NCI-H82 treated with DMSO at 0.1 percent for 48 hours (cell line): ENCODE results near the gene RASA3.
"Not testable (repeated sequence)": the region's sequence is repeated elsewhere in the genome, so short reads cannot be mapped to it uniquely, and the experiment has no call there.

Experiments used
- DNase-seq: peaks from one replicate; lab custom pipeline; 2025; ENCODE audit not compliant: unreplicated experiment; lab: John Stamatoyannopoulos, UW

The RASA3 gene

GRCh38 chr13:114024603-114025404 lies 107.6 kb downstream of the RASA3 start:
- no peak for DNase-seq

- DNase-seq = no peak
Observed at GRCh38 chr13:114023716-114024602, 108.5 kb downstream of the RASA3 start.

DNA sequence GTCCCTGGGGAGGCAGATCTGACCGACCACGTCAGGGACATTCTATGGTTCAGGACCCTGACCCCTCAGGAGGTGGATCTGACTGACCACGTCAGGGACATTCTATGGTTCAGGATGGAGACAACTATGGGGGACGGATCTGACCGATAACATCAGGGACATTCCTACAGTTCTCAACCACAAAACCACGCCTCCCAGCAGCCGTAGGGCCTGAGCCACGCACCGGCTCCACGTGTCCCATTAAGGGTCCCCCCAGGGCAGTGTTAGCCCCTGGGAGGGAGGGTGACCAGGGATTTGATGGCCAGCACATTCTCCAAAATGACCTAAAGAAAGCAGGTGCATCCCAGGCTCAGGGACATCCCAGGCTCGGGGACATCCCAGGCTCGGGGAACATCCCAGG lies 109.5 kb downstream of the RASA3 start:
- DNase-seq = no peak

DNA sequence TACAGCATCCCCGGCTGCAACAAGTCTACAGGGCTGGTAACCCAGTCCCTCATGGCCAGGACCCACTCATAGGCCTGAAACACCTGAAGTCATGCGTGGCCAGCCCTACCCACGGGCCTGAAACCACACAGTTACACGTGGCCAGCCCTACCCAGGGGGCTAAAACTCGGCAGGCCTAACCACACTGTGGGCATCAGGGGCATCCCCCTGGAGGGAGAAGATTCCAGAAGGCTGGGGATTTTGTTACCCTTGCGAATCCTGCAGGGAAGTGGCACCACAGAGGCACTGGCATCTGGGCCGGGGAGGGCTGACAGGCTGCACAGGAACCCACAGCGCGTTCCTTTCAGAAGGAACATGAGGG lies 110.1 kb downstream of the RASA3 start:
- DNase-seq = no peak

DNA sequence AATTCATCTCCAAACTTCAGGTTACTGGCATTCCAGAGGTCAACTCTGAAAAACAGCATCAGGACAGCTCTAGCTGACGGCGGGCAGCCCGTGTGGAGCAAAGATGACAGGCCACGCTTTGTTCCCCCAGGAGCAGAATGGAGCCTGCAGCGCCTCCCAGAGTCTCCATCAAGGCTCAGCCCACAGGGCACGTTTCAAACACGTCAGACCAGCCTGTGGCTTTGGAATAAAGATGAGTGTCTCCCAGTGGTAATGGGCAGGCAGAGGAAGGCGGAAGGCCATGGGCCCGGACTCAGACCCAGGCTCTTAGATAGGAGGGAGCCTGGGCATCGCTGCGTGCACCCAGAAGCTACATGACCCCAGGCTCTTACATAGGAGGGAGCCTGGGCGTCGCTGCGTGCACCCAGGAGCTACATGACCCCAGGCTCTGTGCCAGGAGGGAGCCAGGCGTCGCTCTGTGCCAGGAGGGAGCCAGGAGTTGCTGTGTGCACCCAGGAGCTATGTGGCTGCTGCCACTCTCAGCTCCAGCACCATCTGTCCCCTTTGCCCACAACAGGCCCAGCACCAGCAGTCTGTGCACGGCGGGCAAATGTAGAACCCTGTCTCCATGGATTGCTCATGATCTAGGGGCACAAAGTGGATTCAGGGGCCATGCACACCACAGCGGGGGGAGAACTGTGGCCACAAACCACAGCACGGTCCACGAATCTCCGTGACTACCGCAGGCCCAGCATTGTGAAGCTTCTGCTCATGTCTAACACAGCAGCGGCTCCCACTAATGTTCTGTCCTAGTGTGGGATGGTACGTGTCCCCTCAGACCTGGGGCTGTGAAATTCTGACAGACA lies 110.7 kb downstream of the RASA3 start:
- no peak for DNase-seq

- no peak for DNase-seq
Observed at GRCh38 chr13:114020750-114021463, 111.5 kb downstream of the RASA3 start.

DNA sequence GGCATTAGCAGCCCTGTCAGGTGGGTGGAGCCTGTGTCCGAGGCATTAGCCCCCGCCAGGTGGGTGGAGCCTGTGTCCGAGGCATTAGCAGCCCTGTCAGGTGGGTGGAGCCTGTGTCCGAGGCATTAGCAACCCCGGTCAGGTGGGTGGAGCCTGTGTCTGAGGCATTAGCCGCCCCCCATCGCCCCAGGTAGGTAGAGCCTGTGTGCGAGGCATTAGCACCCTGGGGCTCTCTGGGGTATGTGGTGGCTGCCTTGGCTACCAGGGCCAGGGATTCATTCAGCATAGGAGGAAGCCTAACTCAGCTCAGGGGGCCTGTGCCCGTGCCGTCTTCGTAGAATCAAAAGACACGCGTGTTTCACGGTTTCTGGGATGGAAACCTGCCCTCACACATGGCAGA lies 112.3 kb downstream of the RASA3 start:
- DNase-seq = not testable (repeated sequence)

DNA sequence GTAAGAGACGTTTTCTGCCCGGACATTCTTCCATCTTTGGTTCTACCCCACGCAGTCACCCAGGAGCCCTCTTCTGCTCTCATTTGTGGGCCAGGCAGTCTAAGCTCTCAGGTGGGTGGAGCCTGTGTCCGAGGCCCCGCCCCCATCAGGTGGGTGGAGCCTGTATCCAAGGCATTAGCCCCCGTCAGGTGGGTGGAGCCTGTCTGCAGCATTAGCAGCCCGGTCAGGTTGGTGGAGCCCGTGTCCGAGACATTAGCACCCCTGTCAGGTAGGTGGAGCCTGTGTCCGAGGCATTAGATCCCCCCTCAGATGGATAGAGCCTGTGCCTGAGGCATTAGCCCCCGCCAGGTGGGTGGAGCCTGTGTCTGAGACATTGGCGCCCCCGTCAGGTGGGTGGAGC lies 113.1 kb downstream of the RASA3 start:
- DNase-seq = no peak

- no peak for DNase-seq
Observed at GRCh38 chr13:114018461-114019055, 113.9 kb downstream of the RASA3 start.

DNA sequence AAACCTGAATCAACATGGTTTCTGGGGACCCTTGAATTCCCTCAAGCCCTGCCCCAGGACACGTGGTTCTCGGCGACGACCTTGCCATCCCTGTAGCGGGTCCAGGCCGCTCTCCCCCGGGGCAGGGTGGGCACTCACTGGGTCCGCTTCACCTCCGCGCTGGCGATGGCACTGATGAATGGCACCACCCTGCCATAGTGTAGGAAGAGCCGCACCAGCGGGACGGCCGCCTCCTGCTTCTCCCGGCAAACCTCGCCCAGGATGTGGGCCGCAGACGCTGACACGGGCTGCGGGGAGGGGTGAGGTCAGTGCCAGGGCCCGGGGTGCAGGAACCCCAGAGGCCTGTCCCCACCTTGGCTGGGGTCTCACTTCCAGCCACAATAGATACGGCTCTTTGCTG lies 114.5 kb downstream of the RASA3 start:
- no peak for DNase-seq

GRCh38 chr13:114017028-114017630 lies 115.3 kb downstream of the RASA3 start:
- DNase-seq = no peak

GRCh38 chr13:114016321-114017027 lies 115.9 kb downstream of the RASA3 start:
- DNase-seq = no peak

GRCh38 chr13:114015969-114016295 lies 116.5 kb downstream of the RASA3 start:
- DNase-seq = no peak

- DNase-seq = no peak
Observed at GRCh38 chr13:114015111-114015968, 117.1 kb downstream of the RASA3 start.

- no peak for DNase-seq
Observed at GRCh38 chr13:114013952-114014629, 118.3 kb downstream of the RASA3 start.

GRCh38 chr13:114013336-114013735 lies 119.1 kb downstream of the RASA3 start:
- no peak for DNase-seq

DNA sequence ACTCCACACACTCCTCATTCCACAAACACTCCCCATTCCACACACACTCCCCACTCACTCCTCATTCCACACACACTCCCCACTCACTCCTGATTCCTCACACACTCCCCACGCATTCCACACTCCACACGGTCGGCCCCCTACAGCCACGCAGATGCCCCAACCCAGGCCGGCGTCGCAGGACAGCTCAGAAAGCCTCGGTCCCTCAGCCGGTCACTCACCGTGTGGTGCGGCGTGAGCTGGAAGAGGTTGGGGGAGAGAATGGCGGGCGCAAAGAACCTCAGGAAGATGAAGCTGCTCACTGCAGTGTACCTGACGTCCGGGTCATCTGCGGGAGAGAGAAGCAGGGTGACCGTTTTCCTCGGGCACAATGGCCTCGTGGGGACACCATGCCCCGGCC lies 119.5 kb downstream of the RASA3 start:
- DNase-seq = no peak

DNA sequence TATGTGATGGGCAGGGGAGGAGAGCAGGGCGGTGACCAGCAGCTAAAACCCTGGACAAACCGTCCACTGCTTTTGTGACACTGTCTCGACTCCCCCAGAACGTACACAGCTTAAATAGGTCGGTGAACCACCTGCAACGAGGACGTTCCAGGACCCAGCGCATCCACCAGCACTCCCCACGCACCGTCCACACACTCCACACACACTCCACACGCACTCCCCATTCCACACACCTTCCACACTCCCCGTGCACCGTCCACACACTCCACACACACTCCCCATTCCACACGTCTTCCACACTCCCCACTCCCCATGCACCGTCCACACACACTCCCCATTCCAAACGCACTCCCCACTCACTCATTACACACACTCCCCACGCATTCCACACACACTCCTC lies 120.3 kb downstream of the RASA3 start:
- no peak for DNase-seq
